Measurements from ENCODE around the gene C8G. TPM values are rescaled to one million over a fixed set of nuclear protein-coding genes. Genes with fewer than 3 reads are reported as not detected.

C8G gene
- total and polyA plus RNA-seq, 9 of the 15 experiments (the other 6 are each of a cell fraction or from before 2014, with no cell fraction given), result 0.35 to 5.9 (median 2.7) TPM; not detected in 2

DNA sequence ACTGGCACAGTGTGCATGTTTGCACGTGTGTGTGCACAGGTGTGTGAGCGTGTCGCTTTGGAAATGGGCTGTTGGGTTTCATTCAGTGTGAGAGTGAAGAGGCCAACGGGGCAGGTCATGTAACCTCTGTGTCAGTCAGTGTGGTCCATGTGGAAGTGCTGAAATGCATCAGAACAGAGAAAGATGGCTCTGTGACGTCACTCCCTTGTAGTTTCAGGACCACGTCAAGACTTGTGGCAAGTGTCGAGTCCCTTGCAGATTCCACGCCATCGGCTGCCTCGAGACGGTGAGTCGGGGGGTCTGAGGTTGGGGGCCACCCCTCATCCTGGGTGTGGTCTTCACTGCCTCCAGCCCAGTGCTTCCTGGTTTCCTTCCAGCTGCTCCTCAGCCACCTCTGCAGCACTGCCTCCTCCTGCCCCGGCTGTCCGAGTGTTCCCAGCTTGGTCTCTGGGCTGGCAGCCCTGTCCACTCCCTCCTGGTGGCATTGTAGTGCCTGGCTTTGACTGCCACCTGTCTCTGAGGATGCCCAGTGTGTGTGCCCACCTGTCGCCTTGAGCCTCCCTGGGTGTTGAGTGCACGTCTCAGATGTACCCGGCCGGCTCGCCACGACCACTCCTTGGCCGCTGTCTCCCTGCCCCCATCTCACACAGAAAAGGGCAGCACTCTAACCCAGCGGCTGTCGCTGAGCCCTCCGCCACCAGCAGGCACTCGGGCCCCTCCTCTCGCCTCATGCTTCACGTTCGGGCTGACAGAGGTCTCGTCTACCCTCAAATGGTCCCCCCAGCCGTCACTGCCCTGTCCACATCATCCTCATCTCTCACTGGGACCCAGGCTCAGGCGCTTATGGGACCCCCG, 28.5 kb upstream of the C8G start (continued):
- no peak for TF ChIP-seq HNRNPK (IDR thresholded peaks at IDR 0.05; ENCODE audit: low read depth, low read length, poor library complexity, severe bottlenecking)
- TF ChIP-seq MTA2 (IDR thresholded peaks at IDR 0.05; ENCODE audit: low read depth), result no peak
- TF ChIP-seq KDM4B (IDR thresholded peaks at IDR 0.05; ENCODE audit: borderline replicate concordance in 2 of 2, low read depth in 1 of 2), result no peak
- TF ChIP-seq ZNF785 (CRISPR knock-in tag; IDR thresholded peaks at IDR 0.05), result no peak
- no peak for TF ChIP-seq PHB2 (IDR thresholded peaks at IDR 0.05; ENCODE audit: low read depth)
- no peak for TF ChIP-seq ZBTB8A (IDR thresholded peaks at IDR 0.05; ENCODE audit: partially characterized antibody)
- no peak for TF ChIP-seq ZNF347 (CRISPR knock-in tag; IDR thresholded peaks at IDR 0.05; ENCODE audit: low read depth)
- no peak for TF ChIP-seq NUFIP1 (IDR thresholded peaks at IDR 0.05; ENCODE audit: partially characterized antibody)

DNA sequence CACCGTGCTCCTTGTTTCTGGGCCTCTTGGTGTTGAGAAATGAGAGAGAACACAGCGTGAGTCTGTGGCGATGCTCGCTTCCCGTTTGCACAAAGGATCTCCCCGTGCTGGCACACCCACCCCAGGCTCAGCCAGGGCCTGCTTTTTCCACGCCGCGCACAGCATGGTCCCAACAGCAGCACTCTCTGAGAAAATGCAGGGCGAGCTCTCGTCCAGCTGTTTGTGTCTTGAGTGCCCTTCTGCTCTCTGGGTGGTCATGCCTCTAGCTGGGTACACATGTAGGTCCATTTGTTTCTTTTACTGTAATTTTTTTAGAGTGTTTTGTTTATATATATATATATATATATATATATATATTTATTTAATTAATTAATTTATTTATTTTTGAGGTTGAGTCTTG, 27.1 kb upstream of the C8G start:
- Histone ChIP-seq H3K27me3 (ENCODE audit: control insufficient read depth in 2 of 2, insufficient read depth in 2 of 2, low read length in 2 of 2) (no peaks in the 10 kb centered on the region), H4K20me1 (replicated peaks; ENCODE audit: control insufficient read depth, insufficient read depth, low read length) (no peaks in the 10 kb centered on the region), H3K4me1 (replicated peaks in 1 of 2; ENCODE audit: control insufficient read depth in 2 of 2, insufficient read depth in 2 of 2, low read length in 2 of 2) (peaks cover 0 to 23% of the 10 kb centered on the region in 2 experiments; a peak in 2 of 5 replicates), H3K36me3 (ENCODE audit: control insufficient read depth, insufficient read depth, low read length) (peaks cover 80% of the 10 kb centered on the region), H3K9ac (ENCODE audit: insufficient read depth in 1 of 2, low read depth in 2 of 2, low read length in 2 of 2) (no peak overlapping the region; a peak in 1 of 4 replicates), H3K9me1 (ENCODE audit: control insufficient read depth, insufficient read depth, low read length) (no peaks in the 10 kb centered on the region), H3K79me2 (ENCODE audit: control insufficient read depth, insufficient read depth, low read length) (peaks cover 8% of the 10 kb centered on the region; the same call in 1 of the 3 replicates), H2AFZ (ENCODE audit: low read depth, low read length) (no peak overlapping the region), H3K27ac (ENCODE audit: extremely low read depth, low read depth, low read length) (no peak overlapping the region), H3K4me2 (ENCODE audit: insufficient read depth, low read length) (no peak overlapping the region), H3K4me3 (no peak overlapping the region), H3K9me3 (replicated peaks; ENCODE audit: control insufficient read depth, insufficient read depth, low read depth, low read length) (no peaks in the 10 kb centered on the region)
- ChIA-PET CTCF (ENCODE audit: low intra/inter-chr PET ratio) (no interaction called here), POLR2A (interaction anchor here (0.6 to 1.4 kb wide), 3 partner anchors 9 to 283 kb away, joined by 3 to 4 read pairs (median 3); partner anchors contain the start of gene TPRN)
- no peak for ATAC-seq
- no TSS peak for BruUV-seq (replicated peaks)
- in situ Hi-C loops (cut with MboI), result no loop called here
- FAIRE-seq, result no peak
- 98% methylated on average over 10 of the region's 11 CpGs for whole genome bisulfite sequencing (ENCODE audit: insufficient coverage, low coverage, missing lambda C conversion rate)
- intact Hi-C loops (cut with micrococcal nuclease), result no loop called here
- DNase-seq (ENCODE audit: extremely low read depth in 1 of 4, low spot score in 3 of 4), result no peak
- TF ChIP-seq ZNF785 (CRISPR knock-in tag; IDR thresholded peaks at IDR 0.05) (no peak), POLR2H (tag; IDR thresholded peaks at IDR 0.05; ENCODE audit: low read depth) (no peak), BRF2 (IDR thresholded peaks at IDR 0.05; ENCODE audit: borderline replicate concordance, insufficient read depth, insufficient read length) (no peak), ZNF217 (CRISPR knock-in tag; IDR thresholded peaks at IDR 0.05) (no peak), TEAD2 (tag; IDR thresholded peaks at IDR 0.05) (no peak), CTCF (IDR thresholded peaks at IDR 0.05 in 2 of 3, conservative IDR thresholded peaks at IDR 0.05 in 1 of 3; ENCODE audit: insufficient read depth in 2 of 3, low read depth in 1 of 3, low read length in 3 of 3) (no peak), POLR2G (IDR thresholded peaks at IDR 0.05; ENCODE audit: low read depth, low read length) (no peak), HMG20B (CRISPR knock-in tag; IDR thresholded peaks at IDR 0.05) (no peak)
- TF ChIP-seq, protein P1, sequence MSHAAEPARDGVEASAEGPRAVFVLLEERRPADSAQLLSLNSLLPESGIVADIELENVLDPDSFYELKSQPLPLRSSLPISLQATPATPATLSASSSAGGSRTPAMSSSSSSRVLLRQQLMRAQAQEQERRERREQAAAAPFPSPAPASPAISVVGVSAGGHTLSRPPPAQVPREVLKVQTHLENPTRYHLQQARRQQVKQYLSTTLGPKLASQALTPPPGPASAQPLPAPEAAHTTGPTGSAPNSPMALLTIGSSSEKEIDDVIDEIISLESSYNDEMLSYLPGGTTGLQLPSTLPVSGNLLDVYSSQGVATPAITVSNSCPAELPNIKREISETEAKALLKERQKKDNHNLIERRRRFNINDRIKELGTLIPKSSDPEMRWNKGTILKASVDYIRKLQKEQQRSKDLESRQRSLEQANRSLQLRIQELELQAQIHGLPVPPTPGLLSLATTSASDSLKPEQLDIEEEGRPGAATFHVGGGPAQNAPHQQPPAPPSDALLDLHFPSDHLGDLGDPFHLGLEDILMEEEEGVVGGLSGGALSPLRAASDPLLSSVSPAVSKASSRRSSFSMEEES (CRISPR knock-in tag; IDR thresholded peaks at IDR 0.05), result no peak
